Activated B cell treated with CpG ODN at 0.5 μM for 24 hours (primary cell): ENCODE measurements around the gene CYP26C1. TPM values are rescaled to one million over a fixed set of nuclear protein-coding genes. Genes with fewer than 3 reads are reported as not detected.

ENCODE experiments used
- ATAC-seq: fragments of 200-7000 bp; cut with Tn5 transposase; one replicate; pipeline ENCODE4 v1.10.0; 2021; ENCODE audit warnings: low read depth, mild to moderate bottlenecking, moderate library complexity
- CTCF ChIA-PET: fragments of 350-600 bp; sonication (Branson Sonifier 250); formaldehyde crosslinking; loops from one replicate; lab custom pipeline; 2021; ENCODE audit warnings: antibody characterized with exemption; lab: Charles Lee
- POLR2A ChIA-PET: fragments of 350-600 bp; sonication (Branson Sonifier 250); formaldehyde crosslinking; loops from one replicate; lab custom pipeline; 2021; ENCODE audit warnings: antibody characterized with exemption; lab: Charles Lee
- DNase-seq: peaks from one replicate; pipeline ENCODE4 v3.0.0; 2022
- H3K27ac Mint-ChIP-seq: one replicate; pipeline ENCODE4 v1.8.0; 2020; ENCODE audit warnings: mixed read lengths
- H3K27me3 Mint-ChIP-seq: one replicate; pipeline ENCODE4 v1.8.0; 2021; ENCODE audit warnings: mixed read lengths
- H3K36me3 Mint-ChIP-seq: one replicate; pipeline ENCODE4 v1.8.0; 2021; ENCODE audit warnings: low read depth, mixed read lengths
- H3K4me1 Mint-ChIP-seq: one replicate; pipeline ENCODE4 v1.8.0; 2021; ENCODE audit warnings: mixed read lengths
- H3K4me3 Mint-ChIP-seq: one replicate; pipeline ENCODE4 v1.8.0; 2020; ENCODE audit warnings: mild to moderate bottlenecking, mixed read lengths
- H3K9me3 Mint-ChIP-seq: one replicate; pipeline ENCODE4 v1.8.0; 2020; ENCODE audit warnings: mixed read lengths
- CTCF ChIP-seq: fragments of 200-600 bp; IDR thresholded peaks from one replicate; pipeline ENCODE4 v1.8.0; 2022; ENCODE audit warnings: antibody characterized with exemption, mild to moderate bottlenecking
- intact Hi-C: fragments of 100-400 bp; cut with micrococcal nuclease; formaldehyde crosslinking; loops from one replicate; pipeline ENCODE4 v1.15.1; 2024
- total RNA-seq: library from RNA; stranded (reverse); gene quantifications from 2 replicates; pipeline ENCODE4 v1.2.3, GENCODE V29; 2022

Gene CYP26C1
- total RNA-seq, 1 donor from 2014 or later, result 0.24 TPM

- intact Hi-C loops, result no loop called here
- no peak for ATAC-seq
- TF ChIP-seq CTCF, result no peak
- Mint-ChIP-seq H3K27me3 (peaks cover 22% of the 10 kb centered on the region), H3K9me3 (no peaks in the 10 kb centered on the region), H3K36me3 (no peaks in the 10 kb centered on the region), H3K4me1 (no peaks in the 10 kb centered on the region), H3K4me3 (no peak overlapping the region), H3K27ac (no peak overlapping the region)
- POLR2A ChIA-PET, result no interaction called here
- CTCF ChIA-PET, result no interaction called here
- DNase-seq, result no peak
These were observed 27.9 kb downstream of the CYP26C1 start for GRCh38 chr10:93088466-93088865.

DNA sequence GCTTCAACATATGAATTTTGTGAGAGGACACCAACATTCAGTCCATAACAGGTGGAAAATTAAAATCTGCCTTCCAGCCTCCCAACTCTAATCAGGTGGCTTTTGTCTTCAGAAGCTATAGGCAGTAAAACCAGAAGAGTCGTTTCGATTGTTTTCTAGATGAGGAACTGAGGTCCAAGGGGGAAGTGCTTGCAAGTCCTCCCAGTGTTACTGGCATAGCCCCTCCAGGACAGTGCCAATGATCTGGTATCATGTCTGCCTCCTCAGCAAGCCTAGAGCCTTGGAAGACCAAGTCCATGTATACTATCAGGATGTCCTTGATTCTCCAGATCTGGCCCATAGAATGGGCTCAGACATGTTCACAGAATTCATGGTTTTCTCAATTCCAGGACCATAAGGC lies 30.0 kb downstream of the CYP26C1 start:
- no peak for ATAC-seq
- CTCF ChIA-PET, result no interaction called here
- H3K36me3 Mint-ChIP-seq, result no peaks in the 10 kb centered on the region
- DNase-seq, result no peak
- POLR2A ChIA-PET, result no interaction called here
- no peaks in the 10 kb centered on the region for H3K4me1 Mint-ChIP-seq
- H3K9me3 Mint-ChIP-seq, result no peaks in the 10 kb centered on the region
- peaks cover 18% of the 10 kb centered on the region for H3K27me3 Mint-ChIP-seq
- no peak overlapping the region for H3K27ac Mint-ChIP-seq
- H3K4me3 Mint-ChIP-seq, result no peak overlapping the region
- intact Hi-C loops, result no loop called here
- TF ChIP-seq CTCF, result no peak

DNA sequence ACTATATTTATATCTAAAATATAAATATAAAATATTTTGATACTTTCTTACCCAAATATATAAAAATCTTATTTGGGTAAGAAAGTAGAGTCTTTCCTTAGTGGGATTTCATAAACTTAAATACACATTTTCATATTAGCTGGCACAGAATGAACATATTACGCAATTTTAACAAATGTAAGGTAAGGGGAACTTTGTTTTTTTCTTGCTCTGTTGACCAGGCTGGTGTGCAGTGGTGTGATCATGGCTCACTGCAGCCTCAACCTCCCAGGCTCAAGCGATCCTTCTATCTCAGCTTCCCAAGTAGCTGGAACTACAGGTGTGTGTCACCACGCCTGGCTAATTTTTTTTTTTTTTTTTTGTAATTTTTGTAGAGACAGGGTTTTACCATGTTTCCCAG lies 31.4 kb downstream of the CYP26C1 start:
- ChIA-PET CTCF (interaction anchor here (1.5 kb wide), 1 partner anchor 14 kb away, joined by 3 read pairs; no protein-coding TSS in a partner anchor), POLR2A (no interaction called here)
- intact Hi-C loops, result no loop called here
- H3K27me3 Mint-ChIP-seq, result peaks cover 15% of the 10 kb centered on the region
- no peaks in the 10 kb centered on the region for H3K4me1 Mint-ChIP-seq
- TF ChIP-seq CTCF, result no peak
- H3K27ac Mint-ChIP-seq, result no peak overlapping the region
- DNase-seq (no peak), ATAC-seq (no peak)
- H3K9me3 Mint-ChIP-seq, result no peaks in the 10 kb centered on the region
- H3K4me3 Mint-ChIP-seq, result no peak overlapping the region
- H3K36me3 Mint-ChIP-seq, result no peaks in the 10 kb centered on the region

GRCh38 chr10:93095225-93095624 lies 34.6 kb downstream of the CYP26C1 start:
- ChIA-PET CTCF (no interaction called here), POLR2A (no interaction called here)
- Mint-ChIP-seq H3K4me3 (no peak overlapping the region), H3K36me3 (no peaks in the 10 kb centered on the region), H3K27me3 (peaks cover 5% of the 10 kb centered on the region), H3K27ac (no peak overlapping the region), H3K9me3 (peaks cover 4% of the 10 kb centered on the region), H3K4me1 (no peaks in the 10 kb centered on the region)
- no peak for DNase-seq
- intact Hi-C loops, result no loop called here
- TF ChIP-seq CTCF, result no peak
- no peak for ATAC-seq

- CTCF ChIA-PET, result no interaction called here
- Mint-ChIP-seq H3K36me3 (no peaks in the 10 kb centered on the region), H3K27me3 (peaks cover 1% of the 10 kb centered on the region), H3K9me3 (peaks cover 4% of the 10 kb centered on the region), H3K27ac (no peak overlapping the region), H3K4me3 (no peak overlapping the region), H3K4me1 (no peaks in the 10 kb centered on the region)
- intact Hi-C loops, result no loop called here
- no peak for DNase-seq
- POLR2A ChIA-PET, result no interaction called here
- no peak for ATAC-seq
- no peak for TF ChIP-seq CTCF
These were observed 36.3 kb downstream of the CYP26C1 start for GRCh38 chr10:93096901-93097300.
